Measurements from ENCODE around the gene GALM.

The GALM gene

GRCh38 chr2:38765551-38765950 is 99.6 kb downstream of the GALM start:
- no peak overlapping the region for H3K27ac ChIP-seq (ENCODE audit: low read length)
- H3K36me3 ChIP-seq (ENCODE audit: control insufficient read depth, low read depth, low read length), result no peaks in the 10 kb centered on the region
- no peaks in the 10 kb centered on the region for H3K9me3 ChIP-seq (ENCODE audit: control insufficient read depth, low read depth, low read length)

GRCh38 chr2:38771632-38772031 is 105.7 kb downstream of the GALM start:
- no peak overlapping the region for H3K4me3 ChIP-seq (ENCODE audit: low read length)
- no peaks in the 10 kb centered on the region for H3K36me3 ChIP-seq (ENCODE audit: control insufficient read depth, low read depth, low read length)
- H3K27me3 ChIP-seq (ENCODE audit: control insufficient read depth, insufficient read depth, low read length), result peaks cover 8% of the 10 kb centered on the region
- H3K4me1 ChIP-seq (ENCODE audit: control insufficient read depth, low read depth, low read length), result no peaks in the 10 kb centered on the region
- H3K27ac ChIP-seq (ENCODE audit: low read length), result no peak overlapping the region
- H3K9me3 ChIP-seq (ENCODE audit: control insufficient read depth, low read depth, low read length), result no peaks in the 10 kb centered on the region
- H3K9ac ChIP-seq (ENCODE audit: low read length), result no peak overlapping the region

More at GRCh38 chr2:38765551-38765950, 99.6 kb downstream of the GALM start:
- Histone ChIP-seq H3K27me3 (ENCODE audit: control insufficient read depth, insufficient read depth, low read length) (no peaks in the 10 kb centered on the region), H3K4me1 (ENCODE audit: control insufficient read depth, low read depth, low read length) (no peaks in the 10 kb centered on the region), H3K4me3 (ENCODE audit: low read length) (no peak overlapping the region), H3K9ac (ENCODE audit: low read length) (no peak overlapping the region)

DNA sequence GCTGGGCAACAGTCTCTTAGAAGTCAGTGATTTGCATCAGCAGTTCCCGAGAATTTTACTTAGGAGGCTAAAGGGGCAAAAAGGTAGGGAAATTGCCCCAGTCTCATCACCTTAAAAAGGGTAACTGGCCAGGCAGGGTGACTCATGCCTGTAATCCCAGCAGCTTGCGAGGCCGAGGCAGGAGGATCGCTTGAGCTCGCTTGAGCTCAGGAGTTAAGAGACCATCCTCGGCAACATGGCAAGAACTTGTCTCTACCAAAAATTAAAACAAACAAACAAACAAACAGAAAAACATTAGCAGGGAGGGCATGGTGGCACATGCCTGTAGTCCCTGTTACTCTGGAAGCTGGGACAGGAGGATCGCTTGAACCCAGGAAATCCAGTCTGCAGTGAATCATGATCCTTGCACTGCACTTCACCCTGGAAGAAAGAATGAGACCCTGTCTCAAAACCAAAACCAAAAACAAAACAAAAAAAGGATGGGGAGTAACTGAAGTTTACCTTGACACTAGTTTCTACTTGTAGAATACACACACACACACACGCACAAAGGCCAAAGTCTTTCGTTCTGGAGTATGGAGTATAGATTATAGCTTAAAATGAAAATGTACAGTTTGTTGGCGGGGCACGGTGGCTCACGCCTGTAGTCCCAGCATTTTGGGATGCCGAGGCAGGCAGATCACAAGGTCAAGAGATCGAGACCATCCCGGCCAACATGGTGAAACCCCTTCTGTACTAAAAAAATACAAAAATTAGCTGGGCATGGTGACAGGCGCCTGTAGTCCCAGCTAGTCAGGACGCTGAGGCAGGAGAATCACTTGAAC is 109.4 kb downstream of the GALM start:
- Histone ChIP-seq H3K9ac (ENCODE audit: low read length) (no peak overlapping the region), H3K36me3 (ENCODE audit: control insufficient read depth, low read depth, low read length) (no peaks in the 10 kb centered on the region), H3K27ac (ENCODE audit: low read length) (no peak overlapping the region), H3K4me1 (ENCODE audit: control insufficient read depth, low read depth, low read length) (peaks cover 4% of the 10 kb centered on the region), H3K27me3 (ENCODE audit: control insufficient read depth, insufficient read depth, low read length) (peaks cover 8% of the 10 kb centered on the region), H3K4me3 (ENCODE audit: low read length) (no peak overlapping the region), H3K9me3 (ENCODE audit: control insufficient read depth, low read depth, low read length) (no peaks in the 10 kb centered on the region)

DNA sequence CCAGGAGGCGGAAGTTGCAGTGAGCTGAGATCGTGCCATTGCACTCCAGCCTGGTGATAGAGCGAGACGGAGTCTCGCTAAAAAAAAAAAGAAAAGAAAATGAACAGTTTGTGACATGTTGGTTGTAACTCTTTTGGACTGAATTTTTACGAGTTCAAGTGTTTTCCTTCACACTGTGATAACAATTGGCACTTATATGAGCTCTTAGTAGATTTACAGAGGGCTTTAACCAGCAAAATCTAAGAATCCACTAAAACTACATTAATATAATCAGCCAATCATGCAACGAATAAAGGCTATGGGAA is 110.0 kb downstream of the GALM start:
- Histone ChIP-seq H3K9me3 (ENCODE audit: control insufficient read depth, low read depth, low read length) (no peaks in the 10 kb centered on the region), H3K4me3 (ENCODE audit: low read length) (no peak overlapping the region), H3K36me3 (ENCODE audit: control insufficient read depth, low read depth, low read length) (no peaks in the 10 kb centered on the region), H3K9ac (ENCODE audit: low read length) (no peak overlapping the region), H3K4me1 (ENCODE audit: control insufficient read depth, low read depth, low read length) (peaks cover 4% of the 10 kb centered on the region), H3K27me3 (ENCODE audit: control insufficient read depth, insufficient read depth, low read length) (peaks cover 8% of the 10 kb centered on the region), H3K27ac (ENCODE audit: low read length) (no peak overlapping the region)

DNA sequence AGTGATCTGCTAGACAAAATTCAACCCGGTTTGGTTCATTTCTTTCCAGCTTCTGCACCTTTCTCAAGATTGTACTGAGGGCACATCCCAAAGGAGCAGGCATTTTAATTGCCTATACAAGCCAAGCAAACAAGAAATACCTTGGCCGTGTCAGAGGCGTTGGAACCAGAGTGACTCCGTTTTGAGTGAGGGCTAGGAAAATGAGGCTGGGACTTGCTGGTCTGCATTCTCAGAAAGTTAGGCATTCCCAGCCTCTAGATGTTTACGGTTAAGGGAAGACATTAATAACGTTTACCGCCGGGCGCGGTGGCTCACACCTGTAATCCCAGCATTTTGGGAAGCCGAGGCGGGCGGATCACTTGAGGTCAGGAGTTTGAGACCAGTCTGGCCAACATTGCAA is 110.6 kb downstream of the GALM start:
- peaks cover 4% of the 10 kb centered on the region for H3K4me1 ChIP-seq (ENCODE audit: control insufficient read depth, low read depth, low read length)
- H3K27me3 ChIP-seq (ENCODE audit: control insufficient read depth, insufficient read depth, low read length), result peaks cover 8% of the 10 kb centered on the region
- peaks cover 3% of the 10 kb centered on the region for H3K36me3 ChIP-seq (ENCODE audit: control insufficient read depth, low read depth, low read length)
- H3K9me3 ChIP-seq (ENCODE audit: control insufficient read depth, low read depth, low read length), result no peaks in the 10 kb centered on the region
- no peak overlapping the region for H3K9ac ChIP-seq (ENCODE audit: low read length)
- no peak overlapping the region for H3K4me3 ChIP-seq (ENCODE audit: low read length)
- H3K27ac ChIP-seq (ENCODE audit: low read length), result no peak overlapping the region

- H3K4me1 ChIP-seq (ENCODE audit: control insufficient read depth, low read depth, low read length), result peaks cover 4% of the 10 kb centered on the region
- H3K36me3 ChIP-seq (ENCODE audit: control insufficient read depth, low read depth, low read length), result peaks cover 6% of the 10 kb centered on the region
- H3K4me3 ChIP-seq (ENCODE audit: low read length), result peak overlapping the region; percentile 99
- peak overlapping the region; percentile 94 for H3K9ac ChIP-seq (ENCODE audit: low read length)
- peaks cover 8% of the 10 kb centered on the region for H3K27me3 ChIP-seq (ENCODE audit: control insufficient read depth, insufficient read depth, low read length)
- H3K9me3 ChIP-seq (ENCODE audit: control insufficient read depth, low read depth, low read length), result no peaks in the 10 kb centered on the region
- H3K27ac ChIP-seq (ENCODE audit: low read length), result peak overlapping the region; percentile 29
Measured at GRCh38 chr2:38778687-38779082, 112.8 kb downstream of the GALM start.

DNA sequence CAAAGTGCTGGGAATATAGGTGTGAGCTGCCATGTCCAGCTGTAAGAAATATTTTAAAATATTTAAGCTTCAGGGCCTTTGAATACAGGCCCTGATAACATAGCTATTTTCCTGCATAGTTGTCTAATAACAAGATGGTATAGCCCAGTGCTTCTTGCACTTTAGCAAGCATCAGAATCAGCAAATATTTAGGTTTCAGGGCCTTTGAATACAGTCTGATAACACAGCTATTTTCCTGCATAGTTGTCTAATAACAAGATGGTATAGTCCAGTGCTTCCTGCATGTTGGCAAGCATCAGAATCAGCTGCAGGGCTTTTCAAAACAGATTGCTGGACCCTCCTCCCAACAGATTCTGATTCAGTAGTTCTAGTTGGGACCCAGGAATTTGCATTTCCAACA is 117.7 kb downstream of the GALM start:
- H3K27me3 ChIP-seq (ENCODE audit: control insufficient read depth, insufficient read depth, low read length), result no peaks in the 10 kb centered on the region
- H3K36me3 ChIP-seq (ENCODE audit: control insufficient read depth, low read depth, low read length), result peaks cover 6% of the 10 kb centered on the region
- no peak overlapping the region for H3K27ac ChIP-seq (ENCODE audit: low read length)
- H3K9ac ChIP-seq (ENCODE audit: low read length), result peak overlapping the region; percentile 7
- peaks cover 3% of the 10 kb centered on the region for H3K4me1 ChIP-seq (ENCODE audit: control insufficient read depth, low read depth, low read length)
- H3K4me3 ChIP-seq (ENCODE audit: low read length), result no peak overlapping the region
- no peaks in the 10 kb centered on the region for H3K9me3 ChIP-seq (ENCODE audit: control insufficient read depth, low read depth, low read length)

All from iPS-18a (cell line).